Omental fat pad (tissue), 4 donors: Measurements from ENCODE around the gene PRDM11. TPM values are rescaled to one million over a fixed set of nuclear protein-coding genes. Genes with fewer than 3 reads are reported as not detected.

ENCODE experiments used
- ATAC-seq: fragments of 150-250 bp; one replicate; pipeline ENCODE4 v1.9.1; 2016; ENCODE audit warnings: mild to moderate bottlenecking, moderate library complexity; ENCODE audit not compliant: low FRiP score
- DNase-seq: peaks from one replicate; pipeline ENCODE4 v3.0.0-alpha.2; 2019; ENCODE audit warnings: low spot score
- CTCF ChIP-seq, 3 donors: fragments of 450-650 bp; IDR thresholded peaks; one replicate each; pipeline ENCODE4 v1.5.1; 2016 to 2017; ENCODE audit warnings: antibody characterized with exemption in 3 of 3, mild to moderate bottlenecking in 3 of 3, moderate library complexity in 2 of 3
- total RNA-seq, 4 donors: library from RNA; depleted of rRNA; stranded (reverse); fragments of >200 nt; gene quantifications; one replicate each; pipeline ENCODE4 v1.1.0, GENCODE V29; 2016

Gene PRDM11
- total RNA-seq, 4 donors from 2014 or later = 7.0 to 15.6 (median 10.7) TPM

DNA sequence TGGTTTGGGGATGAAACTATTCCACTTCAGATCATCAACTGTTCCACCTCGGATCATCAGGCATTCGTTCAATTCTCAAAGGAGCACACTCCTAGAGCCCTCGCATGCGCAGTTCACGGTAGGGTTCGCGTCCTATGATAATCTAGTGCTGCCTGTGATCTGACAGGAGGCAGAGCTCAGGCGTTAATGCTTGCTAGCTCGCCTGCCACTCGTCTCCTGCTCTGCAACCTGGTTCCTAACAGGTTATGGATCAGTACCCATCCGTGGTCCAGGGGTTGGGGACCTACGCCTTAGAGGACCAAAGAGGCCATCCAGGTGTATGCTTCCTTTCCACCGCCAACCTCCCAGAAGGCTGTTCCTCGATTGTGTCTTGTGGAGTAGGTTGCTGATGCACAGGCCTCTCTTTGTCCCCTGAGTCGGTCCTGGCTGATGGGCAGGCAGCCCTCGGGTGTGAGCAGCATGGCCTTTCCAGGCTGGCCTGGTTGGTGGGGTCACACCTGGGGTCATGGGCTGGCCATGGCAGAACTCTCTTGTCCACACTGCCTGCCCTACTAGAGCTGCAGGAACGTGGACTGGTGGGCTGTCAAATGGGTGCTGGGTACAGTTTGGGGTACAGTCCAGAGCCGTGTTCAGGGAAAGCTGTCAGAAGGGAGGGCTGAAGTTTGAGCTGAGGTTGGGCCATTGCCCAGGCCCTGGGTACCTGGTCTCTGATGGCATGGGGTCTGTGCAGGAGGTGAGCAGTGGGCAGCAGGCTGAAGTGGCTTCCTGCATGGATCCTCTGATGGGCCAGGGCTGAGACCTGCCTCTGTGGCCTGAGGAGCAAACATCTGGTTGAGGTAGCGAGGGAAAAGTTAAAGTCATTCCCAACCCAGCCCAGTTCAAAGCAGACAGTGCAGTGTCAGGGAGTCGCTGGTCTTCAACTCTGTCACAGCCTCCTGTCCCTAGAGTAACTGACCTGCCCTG is 11.1 kb downstream of the PRDM11 start:
- DNase-seq (no peak), ATAC-seq (no peak)
- no peak for TF ChIP-seq CTCF (IDR thresholded peaks at IDR 0.05)

DNA sequence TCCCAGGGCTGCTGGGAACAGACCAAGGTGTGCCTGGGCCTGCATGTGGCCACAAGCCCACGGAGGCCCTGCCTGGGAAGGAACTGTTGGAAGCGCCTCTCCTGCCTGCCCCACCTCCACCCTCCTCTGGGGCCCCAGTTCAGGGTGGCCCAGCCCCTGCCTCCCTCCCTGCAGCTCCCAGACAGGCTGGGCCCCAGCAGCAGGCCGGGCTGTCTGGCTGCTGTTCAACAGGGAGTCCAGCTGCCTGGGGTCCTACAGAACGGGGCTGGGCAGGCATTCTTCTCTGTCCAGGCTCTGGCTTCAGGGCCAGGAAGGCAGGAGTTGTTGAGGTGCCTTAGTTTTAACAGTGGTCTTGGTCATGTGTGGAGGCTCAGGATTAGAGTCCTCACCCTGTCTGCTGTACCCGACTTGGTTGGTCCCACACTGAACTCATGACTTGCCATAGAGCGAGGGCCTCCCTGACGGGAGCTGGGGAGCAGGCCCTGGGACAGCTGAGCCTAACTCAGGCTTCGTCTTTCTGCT is 11.8 kb downstream of the PRDM11 start:
- ATAC-seq (no peak), DNase-seq (no peak)
- no peak for TF ChIP-seq CTCF (IDR thresholded peaks at IDR 0.05)

GRCh38 chr11:45158891-45159605 is 12.6 kb downstream of the PRDM11 start:
- TF ChIP-seq CTCF (IDR thresholded peaks at IDR 0.05) = no peak
- ATAC-seq (no peak), DNase-seq (no peak)

DNA sequence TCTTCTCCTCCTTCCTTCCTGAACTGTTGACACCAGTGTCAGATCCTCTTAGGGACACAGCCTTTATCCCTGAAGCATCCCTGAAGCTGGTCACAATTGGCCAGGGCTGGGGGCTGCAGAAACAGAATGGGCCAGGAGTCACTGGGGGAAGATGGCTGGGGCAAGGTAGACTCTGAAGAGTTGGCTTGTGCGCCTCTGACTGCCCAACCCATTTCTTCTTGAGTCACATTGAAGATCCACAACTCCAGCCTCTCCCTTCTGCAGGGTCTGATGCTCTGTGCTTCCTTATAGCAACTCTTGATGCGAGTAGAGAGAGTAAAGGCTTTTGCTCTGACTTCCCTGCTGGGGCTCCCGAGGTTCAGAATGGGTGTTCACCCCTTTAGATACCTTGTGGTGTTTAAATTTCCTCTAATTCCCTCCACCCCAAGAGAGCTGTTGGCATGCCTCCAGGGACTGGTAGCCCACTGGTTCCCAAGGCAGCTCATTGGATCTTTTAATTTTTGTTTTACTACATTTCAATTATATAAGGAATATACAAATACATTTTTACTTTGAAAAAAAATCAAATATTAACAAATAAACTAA is 13.4 kb downstream of the PRDM11 start:
- ATAC-seq = no peak
- no peak for TF ChIP-seq CTCF (IDR thresholded peaks at IDR 0.05)
- DNase-seq = no peak

- ATAC-seq = no peak
- TF ChIP-seq CTCF (IDR thresholded peaks at IDR 0.05) = no peak
- DNase-seq = no peak
Observed at GRCh38 chr11:45161252-45162063, 15.0 kb downstream of the PRDM11 start.

DNA sequence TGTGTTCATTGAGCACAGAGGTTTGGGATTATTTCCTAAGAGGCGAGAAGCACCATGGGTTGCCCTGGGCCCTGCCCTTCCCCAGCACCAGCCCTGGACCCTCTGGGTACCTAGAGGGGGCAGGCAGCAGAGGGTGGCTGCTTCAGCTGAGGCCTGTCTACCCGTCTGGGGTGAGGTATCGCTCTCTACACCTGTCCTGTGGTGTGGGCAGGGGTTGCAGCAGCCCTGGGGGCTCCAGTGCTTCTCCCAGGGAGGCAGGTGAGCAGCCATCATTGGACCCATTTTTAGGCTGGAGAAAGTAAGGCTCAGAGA is 15.6 kb downstream of the PRDM11 start:
- DNase-seq (no peak), ATAC-seq (no peak)
- no peak for TF ChIP-seq CTCF (IDR thresholded peaks at IDR 0.05)
